Neural progenitor cell (in vitro differentiated cells): ENCODE data around the gene ASPN.

ENCODE experiments used
- EZH2 ChIP-seq: fragments of 200-600 bp; sonication (generic); IDR thresholded peaks from 2 replicates; pipeline ENCODE4 v1.6.1; 2017; ENCODE audit warnings: antibody characterized with exemption, mild to moderate bottlenecking, moderate library complexity
- TF ChIP-seq, protein P1 (sequence below): fragments of 200-600 bp; sonication (generic); IDR thresholded peaks from 2 replicates; pipeline ENCODE4 v1.5.1; 2017; ENCODE audit warnings: antibody characterized with exemption, mild to moderate bottlenecking

DNA sequence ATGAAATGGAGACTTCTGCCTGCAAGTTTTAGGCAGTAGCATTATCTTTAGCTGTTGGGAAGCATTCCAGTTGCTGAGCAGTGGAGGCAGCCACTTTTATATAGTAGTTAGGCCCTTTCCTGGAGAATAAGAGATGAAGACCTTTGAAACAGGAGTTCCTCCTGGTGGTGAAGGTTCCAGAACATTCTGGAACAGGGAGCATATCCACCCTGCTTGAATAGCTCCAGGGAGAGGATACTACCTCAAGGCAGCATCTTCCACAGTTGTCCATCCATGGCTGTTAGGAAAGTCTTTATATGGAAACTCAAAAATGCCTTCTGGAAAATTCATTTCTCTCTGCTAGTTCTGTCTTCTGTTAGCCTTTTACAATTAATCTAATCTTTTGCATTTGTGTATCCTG, 3.0 kb downstream of the ASPN start:
- TF ChIP-seq, protein P1, sequence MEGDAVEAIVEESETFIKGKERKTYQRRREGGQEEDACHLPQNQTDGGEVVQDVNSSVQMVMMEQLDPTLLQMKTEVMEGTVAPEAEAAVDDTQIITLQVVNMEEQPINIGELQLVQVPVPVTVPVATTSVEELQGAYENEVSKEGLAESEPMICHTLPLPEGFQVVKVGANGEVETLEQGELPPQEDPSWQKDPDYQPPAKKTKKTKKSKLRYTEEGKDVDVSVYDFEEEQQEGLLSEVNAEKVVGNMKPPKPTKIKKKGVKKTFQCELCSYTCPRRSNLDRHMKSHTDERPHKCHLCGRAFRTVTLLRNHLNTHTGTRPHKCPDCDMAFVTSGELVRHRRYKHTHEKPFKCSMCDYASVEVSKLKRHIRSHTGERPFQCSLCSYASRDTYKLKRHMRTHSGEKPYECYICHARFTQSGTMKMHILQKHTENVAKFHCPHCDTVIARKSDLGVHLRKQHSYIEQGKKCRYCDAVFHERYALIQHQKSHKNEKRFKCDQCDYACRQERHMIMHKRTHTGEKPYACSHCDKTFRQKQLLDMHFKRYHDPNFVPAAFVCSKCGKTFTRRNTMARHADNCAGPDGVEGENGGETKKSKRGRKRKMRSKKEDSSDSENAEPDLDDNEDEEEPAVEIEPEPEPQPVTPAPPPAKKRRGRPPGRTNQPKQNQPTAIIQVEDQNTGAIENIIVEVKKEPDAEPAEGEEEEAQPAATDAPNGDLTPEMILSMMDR = no peak
- TF ChIP-seq EZH2 = no peak
